GM23338 (cell line): ENCODE data around the gene PXMP4. TPM values are rescaled to one million over a fixed set of nuclear protein-coding genes. Genes with fewer than 3 reads are reported as not detected.

ENCODE experiments used
- ATAC-seq: fragments of 200-7000 bp; cut with Tn5 transposase; 3 replicates; pipeline ENCODE4 v1.9.1; 2020
- DNase-seq: peaks from one replicate; pipeline ENCODE4 v3.0.0-alpha.2; 2015; ENCODE audit warnings: low spot score
- H2AFZ ChIP-seq: fragments of 200-600 bp; sonication (generic); 2 replicates; pipeline ENCODE4 v1.8.0; 2016; ENCODE audit warnings: antibody characterized with exemption, mild to moderate bottlenecking, moderate library complexity
- H3F3A ChIP-seq: fragments of 200-600 bp; sonication (generic); replicated peaks from 2 replicates; pipeline ENCODE4 v1.8.0; 2017; ENCODE audit warnings: antibody characterized with exemption, mixed run types, low read depth
- H3K27ac ChIP-seq: fragments of 200-600 bp; sonication (generic); 2 replicates; pipeline ENCODE4 v1.6.1; 2016; ENCODE audit warnings: low read depth
- H3K27me3 ChIP-seq: fragments of 200-600 bp; sonication (generic); 2 replicates; pipeline ENCODE4 v1.8.0; 2016; ENCODE audit warnings: mild to moderate bottlenecking, mixed run types, moderate library complexity; ENCODE audit not compliant: insufficient read depth
- H3K36me3 ChIP-seq: fragments of 200-600 bp; sonication (generic); 2 replicates; pipeline ENCODE4 v1.8.0; 2016; ENCODE audit warnings: mild to moderate bottlenecking; ENCODE audit not compliant: insufficient read depth
- H3K4me1 ChIP-seq: fragments of 200-600 bp; sonication (generic); 2 replicates; pipeline ENCODE4 v1.8.0; 2016; ENCODE audit warnings: mild to moderate bottlenecking, moderate library complexity; ENCODE audit not compliant: insufficient read depth
- H3K4me2 ChIP-seq: fragments of 200-600 bp; sonication (generic); 2 replicates; pipeline ENCODE4 v1.7.1; 2017; ENCODE audit warnings: mixed run types
- H3K4me3 ChIP-seq: fragments of 200-600 bp; sonication (generic); 2 replicates; pipeline ENCODE4 v1.6.1; 2016; ENCODE audit warnings: mixed run types
- H3K79me2 ChIP-seq: fragments of 200-600 bp; sonication (generic); replicated peaks from 2 replicates; pipeline ENCODE4 v1.8.0; 2017; ENCODE audit warnings: mild to moderate bottlenecking; ENCODE audit not compliant: insufficient read depth
- H3K9me2 ChIP-seq: fragments of 200-600 bp; sonication (generic); 2 replicates; pipeline ENCODE4 v1.8.0; 2017; ENCODE audit not compliant: insufficient read depth
- H4K20me1 ChIP-seq: fragments of 200-600 bp; sonication (generic); replicated peaks from 2 replicates; pipeline ENCODE4 v1.8.0; 2017; ENCODE audit warnings: mild to moderate bottlenecking; ENCODE audit not compliant: insufficient read depth
- H3K27ac Mint-ChIP-seq: 2 replicates; pipeline ENCODE4 v1.8.0; 2020; ENCODE audit warnings: inconsistent platforms, mild to moderate bottlenecking, moderate library complexity, mixed read lengths
- H3K27me3 Mint-ChIP-seq: 3 replicates; pipeline ENCODE4 v1.8.0; 2022; ENCODE audit warnings: low read depth, mild to moderate bottlenecking, moderate library complexity, mixed read lengths, inconsistent platforms; ENCODE audit not compliant: insufficient read depth, poor library complexity
- H3K36me3 Mint-ChIP-seq: 3 replicates; pipeline ENCODE4 v1.8.0; 2021; ENCODE audit warnings: low read depth, mild to moderate bottlenecking, inconsistent platforms, moderate library complexity, mixed read lengths
- H3K4me1 Mint-ChIP-seq: 3 replicates; pipeline ENCODE4 v1.8.0; 2020; ENCODE audit warnings: mild to moderate bottlenecking, inconsistent platforms, mixed read lengths
- H3K4me3 Mint-ChIP-seq: 3 replicates; pipeline ENCODE4 v1.8.0; 2021; ENCODE audit warnings: moderate library complexity, mild to moderate bottlenecking, inconsistent platforms, mixed read lengths
- H3K9me3 Mint-ChIP-seq: 3 replicates; pipeline ENCODE4 v1.8.0; 2020; ENCODE audit warnings: moderate library complexity, mild to moderate bottlenecking, inconsistent platforms, mixed read lengths
- CREB1 ChIP-seq: fragments of 250-450 bp; sonication (Bioruptor Pico); IDR thresholded peaks from 2 replicates; pipeline ENCODE4 v1.5.0; 2020; ENCODE audit warnings: low read depth, mild to moderate bottlenecking, moderate library complexity
- EZH2 ChIP-seq: fragments of 200-600 bp; sonication (generic); IDR thresholded peaks from one replicate; pipeline ENCODE4 v1.8.0; 2017; ENCODE audit warnings: antibody characterized with exemption, mild to moderate bottlenecking, low read depth; ENCODE audit not compliant: unreplicated experiment
- POLR2AphosphoS5 ChIP-seq: IDR thresholded peaks from 2 replicates; pipeline ENCODE4 v1.6.1; 2016; ENCODE audit warnings: antibody characterized with exemption, low read depth
- ZNF331 ChIP-seq: fragments of 250-450 bp; sonication (Bioruptor Pico); IDR thresholded peaks from 2 replicates; pipeline ENCODE4 v1.5.0; 2020; ENCODE audit warnings: low read depth, mild to moderate bottlenecking, moderate library complexity
- polyA plus RNA-seq: library from polyadenylated mRNA; unstranded; fragments of >200 nt; fragmentation: Nextera tagmentation; extraction: Ambion mirVana; gene quantifications from 2 replicates; pipeline ENCODE4 v1.2.1, GENCODE V29; 2016
- total RNA-seq: library from RNA; depleted of rRNA; stranded (reverse); fragments of >200 nt; shearing (Covaris generic); gene quantifications from 2 replicates; pipeline ENCODE4 v1.2.3, GENCODE V29; 2014
- TF ChIP-seq, protein P1 (sequence below): IDR thresholded peaks from one replicate; pipeline ENCODE4 v1.6.1; 2018; ENCODE audit warnings: antibody characterized with exemption; ENCODE audit not compliant: unreplicated experiment
- TF ChIP-seq, protein P2 (sequence below), 2 experiments: fragments of 200-600 bp in 1 of 2; sonication (generic) in 1 of 2; conservative IDR thresholded peaks; 2 replicates each; pipeline versions ENCODE4 v1.5.1 to v1.6.1; 2016 to 2017; ENCODE audit warnings: antibody characterized with exemption in 2 of 2, low read depth in 2 of 2, mild to moderate bottlenecking in 2 of 2, moderate library complexity in 1 of 2
- TF ChIP-seq, protein P3 (sequence below): fragments of 250-450 bp; sonication (Bioruptor Pico); IDR thresholded peaks from 2 replicates; pipeline ENCODE4 v1.5.0; 2020; ENCODE audit warnings: mild to moderate bottlenecking, moderate library complexity

PXMP4 gene
- total and polyA plus RNA-seq, 2 experiments from 2014 or later = 1.2 to 3.5 TPM

- no peaks in the 10 kb centered on the region for H3K9me2 ChIP-seq
- no peaks in the 10 kb centered on the region for H3K36me3 ChIP-seq
- H4K20me1 ChIP-seq = peaks cover 11% of the 10 kb centered on the region; the same call in 1 of the 2 replicates
- peaks cover 24% of the 10 kb centered on the region for H3K79me2 ChIP-seq
- no peak overlapping the region for H3K27ac ChIP-seq
- DNase-seq = no peak
- no peaks in the 10 kb centered on the region for H3K27me3 ChIP-seq
- no peaks in the 10 kb centered on the region for H3K9me3 Mint-ChIP-seq
- TF ChIP-seq EZH2 (no peak), CREB1 (no peak), POLR2AphosphoS5 (no peak), ZNF331 (no peak)
- TF ChIP-seq, protein P1, sequence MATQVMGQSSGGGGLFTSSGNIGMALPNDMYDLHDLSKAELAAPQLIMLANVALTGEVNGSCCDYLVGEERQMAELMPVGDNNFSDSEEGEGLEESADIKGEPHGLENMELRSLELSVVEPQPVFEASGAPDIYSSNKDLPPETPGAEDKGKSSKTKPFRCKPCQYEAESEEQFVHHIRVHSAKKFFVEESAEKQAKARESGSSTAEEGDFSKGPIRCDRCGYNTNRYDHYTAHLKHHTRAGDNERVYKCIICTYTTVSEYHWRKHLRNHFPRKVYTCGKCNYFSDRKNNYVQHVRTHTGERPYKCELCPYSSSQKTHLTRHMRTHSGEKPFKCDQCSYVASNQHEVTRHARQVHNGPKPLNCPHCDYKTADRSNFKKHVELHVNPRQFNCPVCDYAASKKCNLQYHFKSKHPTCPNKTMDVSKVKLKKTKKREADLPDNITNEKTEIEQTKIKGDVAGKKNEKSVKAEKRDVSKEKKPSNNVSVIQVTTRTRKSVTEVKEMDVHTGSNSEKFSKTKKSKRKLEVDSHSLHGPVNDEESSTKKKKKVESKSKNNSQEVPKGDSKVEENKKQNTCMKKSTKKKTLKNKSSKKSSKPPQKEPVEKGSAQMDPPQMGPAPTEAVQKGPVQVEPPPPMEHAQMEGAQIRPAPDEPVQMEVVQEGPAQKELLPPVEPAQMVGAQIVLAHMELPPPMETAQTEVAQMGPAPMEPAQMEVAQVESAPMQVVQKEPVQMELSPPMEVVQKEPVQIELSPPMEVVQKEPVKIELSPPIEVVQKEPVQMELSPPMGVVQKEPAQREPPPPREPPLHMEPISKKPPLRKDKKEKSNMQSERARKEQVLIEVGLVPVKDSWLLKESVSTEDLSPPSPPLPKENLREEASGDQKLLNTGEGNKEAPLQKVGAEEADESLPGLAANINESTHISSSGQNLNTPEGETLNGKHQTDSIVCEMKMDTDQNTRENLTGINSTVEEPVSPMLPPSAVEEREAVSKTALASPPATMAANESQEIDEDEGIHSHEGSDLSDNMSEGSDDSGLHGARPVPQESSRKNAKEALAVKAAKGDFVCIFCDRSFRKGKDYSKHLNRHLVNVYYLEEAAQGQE = no peak
- TF ChIP-seq, protein P2, sequence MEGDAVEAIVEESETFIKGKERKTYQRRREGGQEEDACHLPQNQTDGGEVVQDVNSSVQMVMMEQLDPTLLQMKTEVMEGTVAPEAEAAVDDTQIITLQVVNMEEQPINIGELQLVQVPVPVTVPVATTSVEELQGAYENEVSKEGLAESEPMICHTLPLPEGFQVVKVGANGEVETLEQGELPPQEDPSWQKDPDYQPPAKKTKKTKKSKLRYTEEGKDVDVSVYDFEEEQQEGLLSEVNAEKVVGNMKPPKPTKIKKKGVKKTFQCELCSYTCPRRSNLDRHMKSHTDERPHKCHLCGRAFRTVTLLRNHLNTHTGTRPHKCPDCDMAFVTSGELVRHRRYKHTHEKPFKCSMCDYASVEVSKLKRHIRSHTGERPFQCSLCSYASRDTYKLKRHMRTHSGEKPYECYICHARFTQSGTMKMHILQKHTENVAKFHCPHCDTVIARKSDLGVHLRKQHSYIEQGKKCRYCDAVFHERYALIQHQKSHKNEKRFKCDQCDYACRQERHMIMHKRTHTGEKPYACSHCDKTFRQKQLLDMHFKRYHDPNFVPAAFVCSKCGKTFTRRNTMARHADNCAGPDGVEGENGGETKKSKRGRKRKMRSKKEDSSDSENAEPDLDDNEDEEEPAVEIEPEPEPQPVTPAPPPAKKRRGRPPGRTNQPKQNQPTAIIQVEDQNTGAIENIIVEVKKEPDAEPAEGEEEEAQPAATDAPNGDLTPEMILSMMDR (conservative IDR thresholded peaks at IDR 0.05; ENCODE audit: low read depth in 2 of 2) = no peak
- TF ChIP-seq, protein P3, sequence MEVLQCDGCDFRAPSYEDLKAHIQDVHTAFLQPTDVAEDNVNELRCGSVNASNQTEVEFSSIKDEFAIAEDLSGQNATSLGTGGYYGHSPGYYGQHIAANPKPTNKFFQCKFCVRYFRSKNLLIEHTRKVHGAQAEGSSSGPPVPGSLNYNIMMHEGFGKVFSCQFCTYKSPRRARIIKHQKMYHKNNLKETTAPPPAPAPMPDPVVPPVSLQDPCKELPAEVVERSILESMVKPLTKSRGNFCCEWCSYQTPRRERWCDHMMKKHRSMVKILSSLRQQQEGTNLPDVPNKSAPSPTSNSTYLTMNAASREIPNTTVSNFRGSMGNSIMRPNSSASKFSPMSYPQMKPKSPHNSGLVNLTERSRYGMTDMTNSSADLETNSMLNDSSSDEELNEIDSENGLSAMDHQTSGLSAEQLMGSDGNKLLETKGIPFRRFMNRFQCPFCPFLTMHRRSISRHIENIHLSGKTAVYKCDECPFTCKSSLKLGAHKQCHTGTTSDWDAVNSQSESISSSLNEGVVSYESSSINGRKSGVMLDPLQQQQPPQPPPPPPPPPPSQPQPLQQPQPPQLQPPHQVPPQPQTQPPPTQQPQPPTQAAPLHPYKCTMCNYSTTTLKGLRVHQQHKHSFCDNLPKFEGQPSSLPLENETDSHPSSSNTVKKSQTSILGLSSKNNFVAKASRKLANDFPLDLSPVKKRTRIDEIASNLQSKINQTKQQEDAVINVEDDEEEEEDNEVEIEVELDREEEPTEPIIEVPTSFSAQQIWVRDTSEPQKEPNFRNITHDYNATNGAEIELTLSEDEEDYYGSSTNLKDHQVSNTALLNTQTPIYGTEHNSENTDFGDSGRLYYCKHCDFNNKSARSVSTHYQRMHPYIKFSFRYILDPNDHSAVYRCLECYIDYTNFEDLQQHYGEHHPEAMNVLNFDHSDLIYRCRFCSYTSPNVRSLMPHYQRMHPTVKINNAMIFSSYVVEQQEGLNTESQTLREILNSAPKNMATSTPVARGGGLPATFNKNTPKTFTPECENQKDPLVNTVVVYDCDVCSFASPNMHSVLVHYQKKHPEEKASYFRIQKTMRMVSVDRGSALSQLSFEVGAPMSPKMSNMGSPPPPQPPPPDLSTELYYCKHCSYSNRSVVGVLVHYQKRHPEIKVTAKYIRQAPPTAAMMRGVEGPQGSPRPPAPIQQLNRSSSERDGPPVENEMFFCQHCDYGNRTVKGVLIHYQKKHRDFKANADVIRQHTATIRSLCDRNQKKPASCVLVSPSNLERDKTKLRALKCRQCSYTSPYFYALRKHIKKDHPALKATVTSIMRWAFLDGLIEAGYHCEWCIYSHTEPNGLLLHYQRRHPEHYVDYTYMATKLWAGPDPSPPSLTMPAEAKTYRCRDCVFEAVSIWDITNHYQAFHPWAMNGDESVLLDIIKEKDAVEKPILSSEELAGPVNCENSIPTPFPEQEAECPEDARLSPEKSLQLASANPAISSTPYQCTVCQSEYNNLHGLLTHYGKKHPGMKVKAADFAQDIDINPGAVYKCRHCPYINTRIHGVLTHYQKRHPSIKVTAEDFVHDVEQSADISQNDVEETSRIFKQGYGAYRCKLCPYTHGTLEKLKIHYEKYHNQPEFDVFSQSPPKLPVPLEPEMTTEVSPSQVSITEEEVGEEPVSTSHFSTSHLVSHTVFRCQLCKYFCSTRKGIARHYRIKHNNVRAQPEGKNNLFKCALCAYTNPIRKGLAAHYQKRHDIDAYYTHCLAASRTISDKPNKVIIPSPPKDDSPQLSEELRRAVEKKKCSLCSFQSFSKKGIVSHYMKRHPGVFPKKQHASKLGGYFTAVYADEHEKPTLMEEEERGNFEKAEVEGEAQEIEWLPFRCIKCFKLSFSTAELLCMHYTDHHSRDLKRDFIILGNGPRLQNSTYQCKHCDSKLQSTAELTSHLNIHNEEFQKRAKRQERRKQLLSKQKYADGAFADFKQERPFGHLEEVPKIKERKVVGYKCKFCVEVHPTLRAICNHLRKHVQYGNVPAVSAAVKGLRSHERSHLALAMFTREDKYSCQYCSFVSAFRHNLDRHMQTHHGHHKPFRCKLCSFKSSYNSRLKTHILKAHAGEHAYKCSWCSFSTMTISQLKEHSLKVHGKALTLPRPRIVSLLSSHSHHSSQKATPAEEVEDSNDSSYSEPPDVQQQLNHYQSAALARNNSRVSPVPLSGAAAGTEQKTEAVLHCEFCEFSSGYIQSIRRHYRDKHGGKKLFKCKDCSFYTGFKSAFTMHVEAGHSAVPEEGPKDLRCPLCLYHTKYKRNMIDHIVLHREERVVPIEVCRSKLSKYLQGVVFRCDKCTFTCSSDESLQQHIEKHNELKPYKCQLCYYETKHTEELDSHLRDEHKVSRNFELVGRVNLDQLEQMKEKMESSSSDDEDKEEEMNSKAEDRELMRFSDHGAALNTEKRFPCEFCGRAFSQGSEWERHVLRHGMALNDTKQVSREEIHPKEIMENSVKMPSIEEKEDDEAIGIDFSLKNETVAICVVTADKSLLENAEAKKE (CRISPR knock-in tag) = no peak
- peaks cover 26% of the 10 kb centered on the region for H3K4me1 Mint-ChIP-seq
- H3K27me3 Mint-ChIP-seq = peaks cover 15% of the 10 kb centered on the region
- no peak overlapping the region for H3K27ac Mint-ChIP-seq
- ATAC-seq = no peak
- H3K4me2 ChIP-seq = no peak overlapping the region
- no peak overlapping the region for H2AFZ ChIP-seq
- H3K4me3 ChIP-seq = no peak overlapping the region
- H3K36me3 Mint-ChIP-seq = no peaks in the 10 kb centered on the region
- H3K4me3 Mint-ChIP-seq = no peak overlapping the region
- peaks cover 12% of the 10 kb centered on the region for H3K4me1 ChIP-seq
- 0 out of 2 replicates have a peak, but pooled peaks cover 2% of the 10 kb centered on the region for H3F3A ChIP-seq
Observed at GRCh38 chr20:33687993-33688937, 31.8 kb downstream of the PXMP4 start.
